Measurements from ENCODE around the gene PKD1. TPM values are rescaled to one million over a fixed set of nuclear protein-coding genes. Genes with fewer than 3 reads are reported as not detected.

Gene PKD1
- total RNA-seq, 2 donors from 2014 or later = 205 to 349 TPM

- no peaks in the 10 kb centered on the region for H3K27me3 ChIP-seq (replicated peaks; ENCODE audit: insufficient read depth)
- DNase-seq (ENCODE audit: low spot score) = no peak
- 78% methylated on average over 23 of the region's 23 CpGs for WGBS
- peaks cover 14% of the 10 kb centered on the region for H3K4me1 ChIP-seq (replicated peaks)
- H3K9me3 ChIP-seq = no peaks in the 10 kb centered on the region
- no peak overlapping the region for H3K27ac ChIP-seq
- H3K36me3 ChIP-seq = peaks cover 0 to 19% of the 10 kb centered on the region in 2 donors
- TF ChIP-seq POLR2AphosphoS5 (IDR thresholded peaks at IDR 0.05) (no peak), POLR2A (IDR thresholded peaks at IDR 0.05) (no peak), CTCF (IDR thresholded peaks at IDR 0.05) (no peak)
- no peak overlapping the region for H3K4me3 ChIP-seq
- intact Hi-C loops (cut with DNase I) = no loop called here
Observed at GRCh38 chr16:2078691-2079090, 57.0 kb downstream of the PKD1 start.

GRCh38 chr16:2078096-2078495 lies 57.6 kb downstream of the PKD1 start:
- DNase-seq (ENCODE audit: low spot score) = no peak
- H3K4me1 ChIP-seq (replicated peaks) = peaks cover 14% of the 10 kb centered on the region
- intact Hi-C loops (cut with DNase I) = no loop called here
- H3K36me3 ChIP-seq = peaks cover 0 to 19% of the 10 kb centered on the region in 2 donors
- H3K27ac ChIP-seq = no peak overlapping the region
- H3K4me3 ChIP-seq = no peak overlapping the region
- WGBS = 95% methylated on average over 7 of the region's 7 CpGs
- TF ChIP-seq POLR2A (IDR thresholded peaks at IDR 0.05) (no peak), CTCF (IDR thresholded peaks at IDR 0.05) (no peak), POLR2AphosphoS5 (IDR thresholded peaks at IDR 0.05) (no peak)
- H3K27me3 ChIP-seq (replicated peaks; ENCODE audit: insufficient read depth) = no peaks in the 10 kb centered on the region
- H3K9me3 ChIP-seq = no peaks in the 10 kb centered on the region

- Histone ChIP-seq H3K4me3 (no peak overlapping the region), H3K36me3 (peaks cover 0 to 19% of the 10 kb centered on the region in 2 donors), H3K27me3 (replicated peaks; ENCODE audit: insufficient read depth) (no peaks in the 10 kb centered on the region), H3K4me1 (replicated peaks) (peaks cover 13% of the 10 kb centered on the region), H3K27ac (no peak overlapping the region), H3K9me3 (no peaks in the 10 kb centered on the region)
- DNase-seq (ENCODE audit: low spot score) = no peak
- TF ChIP-seq CTCF (IDR thresholded peaks at IDR 0.05) (no peak), POLR2A (IDR thresholded peaks at IDR 0.05) (no peak), POLR2AphosphoS5 (IDR thresholded peaks at IDR 0.05) (no peak)
- 95% methylated on average over 21 of the region's 21 CpGs for WGBS
- intact Hi-C loops (cut with DNase I) = no loop called here
Observed at GRCh38 chr16:2077696-2078095, 58.0 kb downstream of the PKD1 start.

- intact Hi-C loops (cut with DNase I) = no loop called here
- TF ChIP-seq POLR2A (IDR thresholded peaks at IDR 0.05) = no peak
- no peak for TF ChIP-seq CTCF (IDR thresholded peaks at IDR 0.05)
- no peak for TF ChIP-seq POLR2AphosphoS5 (IDR thresholded peaks at IDR 0.05)
- Histone ChIP-seq H3K9me3 (no peaks in the 10 kb centered on the region), H3K4me1 (replicated peaks) (peaks cover 6% of the 10 kb centered on the region), H3K27me3 (replicated peaks; ENCODE audit: insufficient read depth) (no peaks in the 10 kb centered on the region), H3K27ac (no peak overlapping the region), H3K36me3 (peaks cover 0 to 19% of the 10 kb centered on the region in 2 donors), H3K4me3 (no peak overlapping the region)
- DNase-seq (ENCODE audit: low spot score) = no peak
- WGBS = 84% methylated on average over 17 of the region's 17 CpGs
Observed at GRCh38 chr16:2077016-2077415, 58.7 kb downstream of the PKD1 start.

GRCh38 chr16:2076072-2076865 lies 59.4 kb downstream of the PKD1 start:
- Histone ChIP-seq H3K4me1 (replicated peaks) (no peaks in the 10 kb centered on the region), H3K36me3 (peaks cover 0 to 19% of the 10 kb centered on the region in 2 donors), H3K9me3 (no peaks in the 10 kb centered on the region), H3K4me3 (no peak overlapping the region), H3K27ac (no peak overlapping the region), H3K27me3 (replicated peaks; ENCODE audit: insufficient read depth) (no peaks in the 10 kb centered on the region)
- TF ChIP-seq CTCF (IDR thresholded peaks at IDR 0.05) = no peak
- TF ChIP-seq POLR2A (IDR thresholded peaks at IDR 0.05) = no peak
- no peak for TF ChIP-seq POLR2AphosphoS5 (IDR thresholded peaks at IDR 0.05)
- 90% methylated on average over 21 of the region's 28 CpGs for WGBS
- intact Hi-C loops (cut with DNase I) = no loop called here
- no peak for DNase-seq (ENCODE audit: low spot score)
